Sigmoid colon (tissue), 7 donors: Measurements from ENCODE around the gene CD58. TPM values are rescaled to one million over a fixed set of nuclear protein-coding genes. Genes with fewer than 3 reads are reported as not detected.

Source experiments
- DNase-seq: peaks from one replicate; pipeline ENCODE4 v3.0.0-alpha.2; 2019
- H3K27ac ChIP-seq, 4 donors: fragments of 200-600 bp; sonication (generic); one replicate each; pipeline ENCODE4 v1.5.1; 2016 to 2019; ENCODE audit warnings: mild to moderate bottlenecking in 1 of 4
- H3K27me3 ChIP-seq, 3 donors: fragments of 200-600 bp; sonication (generic); one replicate each; pipeline ENCODE4 v1.5.1; 2019; ENCODE audit warnings: mild to moderate bottlenecking in 1 of 3
- H3K36me3 ChIP-seq, 4 donors: fragments of 200-600 bp; sonication (generic); one replicate each; pipeline ENCODE4 v1.5.1; 2016 to 2019
- H3K4me1 ChIP-seq, 4 donors: fragments of 200-600 bp; sonication (generic); one replicate each; pipeline ENCODE4 v1.5.1; 2017 to 2019
- H3K4me3 ChIP-seq, 4 donors: fragments of 200-600 bp; sonication (generic); one replicate each; pipeline ENCODE4 v1.5.1; 2017 to 2019; ENCODE audit warnings: mild to moderate bottlenecking in 2 of 4, moderate library complexity in 1 of 4
- H3K9me3 ChIP-seq, 4 donors: fragments of 200-600 bp in 3 of 4; sonication (generic) in 3 of 4; one replicate each; pipeline versions ENCODE4 v1.5.1 to v1.6.1; 2013 to 2019
- CTCF ChIP-seq, 4 experiments: fragments of 450-650 bp in 3 of 4; fragments of 200-600 bp in 1 of 4; IDR thresholded peaks; one replicate each; pipeline ENCODE4 v1.5.1; 2016 to 2019; ENCODE audit warnings: antibody characterized with exemption in 4 of 4, mild to moderate bottlenecking in 3 of 4, moderate library complexity in 2 of 4
- EP300 ChIP-seq, 4 donors: sonication (generic); formaldehyde crosslinking; IDR thresholded peaks; one replicate each; pipeline ENCODE4 v1.6.1; 2017; ENCODE audit warnings: antibody characterized with exemption in 4 of 4
- POLR2A ChIP-seq, 2 donors: fragments of 450-650 bp; IDR thresholded peaks; one replicate each; pipeline ENCODE4 v1.6.1; 2016; ENCODE audit warnings: antibody characterized with exemption in 2 of 2, mild to moderate bottlenecking in 2 of 2, moderate library complexity in 2 of 2
- POLR2AphosphoS5 ChIP-seq, 4 donors: sonication (generic); formaldehyde crosslinking; IDR thresholded peaks; one replicate each; pipeline ENCODE4 v1.6.1; 2017; ENCODE audit warnings: antibody characterized with exemption in 4 of 4
- WGBS, 2 donors: extraction: QIAGEN DNeasy Blood & Tissue Kit; methylation state at CpG; one replicate each; pipeline ENCODE4 v1.1.7; 2013; 5-methylcytosine and 5-hydroxymethylcytosine counted together
- intact Hi-C: fragments of 100-400 bp; cut with DNase I; formaldehyde crosslinking; loops from one replicate; pipeline ENCODE4 v1.15.1; 2023
- polyA plus RNA-seq, 3 donors: library from polyadenylated mRNA; stranded (reverse); fragments of 200-250 nt; gene quantifications; one replicate each; pipeline ENCODE4 v1.2.3, GENCODE V29; 2013
- small RNA-seq, 3 donors: library from RNA; depleted of rRNA; stranded (forward); fragments of <200 nt; gene quantifications; one replicate each; pipeline ENCODE3, GENCODE V24; 2016
- total RNA-seq, 4 donors: library from RNA; depleted of rRNA; stranded (reverse); fragments of >200 nt; gene quantifications; one replicate each; pipeline ENCODE4 v1.1.0, GENCODE V29; 2016
- donor health status: healthy with polysubstance abuse.
- donor health status: Bipolar disorder and iron deficiency.
- donor health status: healthy.

Gene CD58
- total and polyA plus RNA-seq, 7 donors, result 8.4 to 36.6 (median 19.6) TPM

GRCh38 chr1:116466810-116467557 is 103.8 kb downstream of the CD58 start:
- Histone ChIP-seq H3K9me3 (no peaks in the 10 kb centered on the region), H3K4me3 (no peak overlapping the region), H3K4me1 (no peaks in the 10 kb centered on the region), H3K27me3 (peaks cover 0 to 8% (median 0%) of the 10 kb centered on the region in 3 donors), H3K36me3 (no peaks in the 10 kb centered on the region), H3K27ac (no peak overlapping the region)
- 97 to 98% methylated on average over 2 of the region's 2 CpGs for WGBS, 2 donors
- intact Hi-C loops, result no loop called here
- TF ChIP-seq POLR2AphosphoS5 (IDR thresholded peaks at IDR 0.05) (no peak), CTCF (IDR thresholded peaks at IDR 0.05) (no peak), EP300 (IDR thresholded peaks at IDR 0.05) (no peak), POLR2A (IDR thresholded peaks at IDR 0.05) (no peak)
- DNase-seq, result no peak

- intact Hi-C loops, result no loop called here
- Histone ChIP-seq H3K27ac (no peak overlapping the region), H3K4me3 (no peak overlapping the region), H3K9me3 (no peaks in the 10 kb centered on the region), H3K4me1 (no peaks in the 10 kb centered on the region), H3K27me3 (peaks cover 0 to 8% (median 0%) of the 10 kb centered on the region in 3 donors), H3K36me3 (no peaks in the 10 kb centered on the region)
- no peak for TF ChIP-seq POLR2AphosphoS5 (IDR thresholded peaks at IDR 0.05)
- TF ChIP-seq EP300 (IDR thresholded peaks at IDR 0.05), result no peak
- no peak for TF ChIP-seq CTCF (IDR thresholded peaks at IDR 0.05)
- TF ChIP-seq POLR2A (IDR thresholded peaks at IDR 0.05), result no peak
- DNase-seq, result no peak
- WGBS, 2 donors, result 79 to 81% methylated on average over 10 of the region's 10 CpGs
Observed at GRCh38 chr1:116465845-116466685, 104.8 kb downstream of the CD58 start.

- intact Hi-C loops, result no loop called here
- 91 to 92% methylated on average over 4 of the region's 4 CpGs for WGBS, 2 donors
- Histone ChIP-seq H3K4me3 (no peak overlapping the region), H3K27ac (no peak overlapping the region), H3K9me3 (no peaks in the 10 kb centered on the region), H3K36me3 (no peaks in the 10 kb centered on the region), H3K4me1 (no peaks in the 10 kb centered on the region), H3K27me3 (peaks cover 0 to 8% (median 0%) of the 10 kb centered on the region in 3 donors)
- TF ChIP-seq EP300 (IDR thresholded peaks at IDR 0.05), result no peak
- TF ChIP-seq CTCF (IDR thresholded peaks at IDR 0.05), result no peak
- TF ChIP-seq POLR2A (IDR thresholded peaks at IDR 0.05), result no peak
- no peak for TF ChIP-seq POLR2AphosphoS5 (IDR thresholded peaks at IDR 0.05)
- no peak for DNase-seq
Observed at GRCh38 chr1:116465477-116465844, 105.4 kb downstream of the CD58 start.

Small RNA genes lying within 50 kb of the gene (small RNA-seq; reads per million reads assigned to genes)
- 0 reads per million in 3 donors for gene MIR548AC

Other genes starting within 250 kb of the CD58 start
- 100 to 1,000 TPM in 1 of 4 donors, 10 to 100 TPM in 3; 88.6 to 101 (median 91.8) TPM for gene ATP1A1, start 197.8 kb downstream of the CD58 start, total RNA-seq
- 1,000 to 10,000 TPM in 1 of 3 donors, 100 to 1,000 TPM in 2; 260 to 1,099 (median 270) TPM for gene ATP1A1, start 197.8 kb downstream of the CD58 start, polyA plus RNA-seq
- gene IGSF3, start 96.7 kb upstream of the CD58 start, total RNA-seq, result 1 to 10 TPM; 3.9 to 7.2 (median 6.2) TPM
- gene IGSF3, start 96.7 kb upstream of the CD58 start, polyA plus RNA-seq, result 10 to 100 TPM in 1 of 3 donors, 1 to 10 TPM in 2; 1.8 to 10.2 (median 2.5) TPM
- gene CD2, start 183.4 kb upstream of the CD58 start, total RNA-seq, result 1 to 10 TPM in 1 of 4 donors, under 1 TPM in 2, not detected in 1; 0.36 to 1.8 (median 0.41) TPM
- gene CD2, start 183.4 kb upstream of the CD58 start, polyA plus RNA-seq, result 10 to 100 TPM in 1 of 3 donors, 1 to 10 TPM in 1, under 1 TPM in 1; 0.46 to 30.2 (median 4.2) TPM